DOHH2 (cell line): ENCODE results near the gene IDH3B.

Experiments used
- H3F3A ChIP-seq: fragments of 200-600 bp; sonication (generic), shearing (Covaris generic); 2 replicates; pipeline ENCODE4 v1.6.0; 2016; ENCODE audit warnings: antibody characterized with exemption, mild to moderate bottlenecking; ENCODE audit not compliant: control insufficient read depth, insufficient read depth
- H3K27ac ChIP-seq: fragments of 200-600 bp; sonication (generic); 2 replicates; pipeline ENCODE4 v1.5.1; 2014; ENCODE audit warnings: low read depth, mild to moderate bottlenecking, low read length, moderate library complexity
- H3K27me3 ChIP-seq: fragments of 200-600 bp; sonication (generic); 2 replicates; pipeline ENCODE4 v1.6.1; 2014; ENCODE audit warnings: mild to moderate bottlenecking, low read length, mixed read lengths; ENCODE audit not compliant: control insufficient read depth
- H3K36me3 ChIP-seq: fragments of 200-600 bp; sonication (generic); 2 replicates; pipeline ENCODE4 v1.6.1; 2014; ENCODE audit warnings: mild to moderate bottlenecking, low read length, moderate library complexity, mixed read lengths; ENCODE audit not compliant: control insufficient read depth
- H3K4me1 ChIP-seq: fragments of 200-600 bp; sonication (generic); 2 replicates; pipeline ENCODE4 v1.6.1; 2014; ENCODE audit warnings: mild to moderate bottlenecking, low read length, mixed read lengths; ENCODE audit not compliant: control insufficient read depth
- H3K4me2 ChIP-seq: fragments of 200-600 bp; sonication (generic); 2 replicates; pipeline ENCODE4 v1.6.0; 2014; ENCODE audit warnings: mild to moderate bottlenecking, low read length, moderate library complexity
- H3K4me3 ChIP-seq: fragments of 200-600 bp; sonication (generic); 2 replicates; pipeline ENCODE4 v1.5.1; 2014; ENCODE audit warnings: mild to moderate bottlenecking, low read length, mixed read lengths
- H3K79me2 ChIP-seq: fragments of 200-600 bp; sonication (generic); 2 replicates; pipeline ENCODE4 v1.6.1; 2014; ENCODE audit warnings: mild to moderate bottlenecking, low read length, mixed read lengths; ENCODE audit not compliant: control insufficient read depth
- H3K9me2 ChIP-seq: fragments of 200-600 bp; sonication (generic); replicated peaks from 2 replicates; pipeline ENCODE4 v1.6.1; 2014; ENCODE audit warnings: mild to moderate bottlenecking, low read length, mixed read lengths; ENCODE audit not compliant: control insufficient read depth
- H3K9me3 ChIP-seq: fragments of 200-600 bp; sonication (generic); 2 replicates; pipeline ENCODE4 v1.6.1; 2014; ENCODE audit warnings: antibody characterized with exemption, low read length, mixed read lengths; ENCODE audit not compliant: control insufficient read depth, insufficient read depth
- H4K20me1 ChIP-seq: fragments of 200-600 bp; sonication (generic); 2 replicates; pipeline ENCODE4 v1.6.0; 2014; ENCODE audit warnings: low read depth, mild to moderate bottlenecking, antibody characterized with exemption, low read length, moderate library complexity; ENCODE audit not compliant: control insufficient read depth, insufficient read depth
- EZH2phosphoT487 ChIP-seq: fragments of 200-600 bp; sonication (generic); IDR thresholded peaks from 2 replicates; pipeline ENCODE4 v1.6.1; 2017; ENCODE audit warnings: borderline replicate concordance, mild to moderate bottlenecking, antibody characterized with exemption, low read length, moderate library complexity, mixed read lengths
- TF ChIP-seq, protein P1 (sequence below): fragments of 200-600 bp; sonication (generic); IDR thresholded peaks from one replicate; pipeline ENCODE4 v1.5.1; 2014; ENCODE audit warnings: antibody characterized with exemption, mild to moderate bottlenecking, low read depth, low read length; ENCODE audit not compliant: poor library complexity, severe bottlenecking

The IDH3B gene

DNA sequence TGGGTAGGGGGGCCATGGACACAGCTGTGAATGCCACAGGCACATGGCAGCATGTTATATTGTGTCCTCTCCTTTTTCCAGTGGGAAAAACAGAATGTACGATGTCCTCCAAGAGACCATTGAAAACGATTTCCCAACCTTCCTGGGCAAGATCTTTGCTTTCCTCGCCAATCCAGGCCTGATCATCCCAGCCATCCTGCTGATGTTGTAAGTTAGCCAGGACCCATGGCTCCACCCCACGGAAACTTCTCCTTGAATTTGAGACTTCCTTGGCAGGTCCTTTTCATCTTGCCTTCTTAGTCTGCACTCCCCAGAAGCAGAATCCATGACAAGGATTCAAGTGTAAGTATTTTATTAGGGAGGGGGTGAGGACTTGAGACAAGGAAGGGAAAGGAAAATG is 39.8 kb downstream of the IDH3B start:
- TF ChIP-seq, protein P1, sequence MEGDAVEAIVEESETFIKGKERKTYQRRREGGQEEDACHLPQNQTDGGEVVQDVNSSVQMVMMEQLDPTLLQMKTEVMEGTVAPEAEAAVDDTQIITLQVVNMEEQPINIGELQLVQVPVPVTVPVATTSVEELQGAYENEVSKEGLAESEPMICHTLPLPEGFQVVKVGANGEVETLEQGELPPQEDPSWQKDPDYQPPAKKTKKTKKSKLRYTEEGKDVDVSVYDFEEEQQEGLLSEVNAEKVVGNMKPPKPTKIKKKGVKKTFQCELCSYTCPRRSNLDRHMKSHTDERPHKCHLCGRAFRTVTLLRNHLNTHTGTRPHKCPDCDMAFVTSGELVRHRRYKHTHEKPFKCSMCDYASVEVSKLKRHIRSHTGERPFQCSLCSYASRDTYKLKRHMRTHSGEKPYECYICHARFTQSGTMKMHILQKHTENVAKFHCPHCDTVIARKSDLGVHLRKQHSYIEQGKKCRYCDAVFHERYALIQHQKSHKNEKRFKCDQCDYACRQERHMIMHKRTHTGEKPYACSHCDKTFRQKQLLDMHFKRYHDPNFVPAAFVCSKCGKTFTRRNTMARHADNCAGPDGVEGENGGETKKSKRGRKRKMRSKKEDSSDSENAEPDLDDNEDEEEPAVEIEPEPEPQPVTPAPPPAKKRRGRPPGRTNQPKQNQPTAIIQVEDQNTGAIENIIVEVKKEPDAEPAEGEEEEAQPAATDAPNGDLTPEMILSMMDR: no peak
- no peak for TF ChIP-seq EZH2phosphoT487
- Histone ChIP-seq H3K79me2 (no peaks in the 10 kb centered on the region), H3K4me3 (no peak overlapping the region)

GRCh38 chr20:2619961-2620595 is 43.9 kb downstream of the IDH3B start:
- H3F3A ChIP-seq: no peaks in the 10 kb centered on the region
- H3K9me2 ChIP-seq: no peaks in the 10 kb centered on the region
- no peak overlapping the region for H3K4me3 ChIP-seq
- H3K4me2 ChIP-seq: no peak overlapping the region
- no peak for TF ChIP-seq EZH2phosphoT487
- TF ChIP-seq, protein P1: no peak
- peaks cover 30% of the 10 kb centered on the region for H3K27me3 ChIP-seq
- peaks cover 6% of the 10 kb centered on the region for H3K4me1 ChIP-seq
- no peaks in the 10 kb centered on the region for H3K79me2 ChIP-seq
- no peaks in the 10 kb centered on the region for H3K9me3 ChIP-seq
- no peaks in the 10 kb centered on the region for H3K36me3 ChIP-seq
- H4K20me1 ChIP-seq: no peaks in the 10 kb centered on the region
- H3K27ac ChIP-seq: no peak overlapping the region

More for the DNA sequence above, 39.8 kb downstream of the IDH3B start:
- no peaks in the 10 kb centered on the region for H3K36me3 ChIP-seq
- H3K4me1 ChIP-seq: no peaks in the 10 kb centered on the region
- H3K9me2 ChIP-seq: no peaks in the 10 kb centered on the region
- peaks cover 22% of the 10 kb centered on the region for H3K27me3 ChIP-seq
- peaks cover 3% of the 10 kb centered on the region; the same call in 1 of the 2 replicates for H3K9me3 ChIP-seq
- no peak overlapping the region for H3K4me2 ChIP-seq
- no peak overlapping the region for H3K27ac ChIP-seq
- H4K20me1 ChIP-seq: no peaks in the 10 kb centered on the region
- H3F3A ChIP-seq: no peaks in the 10 kb centered on the region

GRCh38 chr20:2619337-2619736 is 44.7 kb downstream of the IDH3B start:
- no peaks in the 10 kb centered on the region for H3K36me3 ChIP-seq
- no peaks in the 10 kb centered on the region for H4K20me1 ChIP-seq
- no peak overlapping the region for H3K4me3 ChIP-seq
- no peaks in the 10 kb centered on the region for H3K9me2 ChIP-seq
- peaks cover 6% of the 10 kb centered on the region for H3K4me1 ChIP-seq
- H3K27me3 ChIP-seq: peaks cover 27% of the 10 kb centered on the region
- TF ChIP-seq EZH2phosphoT487: no peak
- no peaks in the 10 kb centered on the region for H3F3A ChIP-seq
- H3K79me2 ChIP-seq: no peaks in the 10 kb centered on the region
- H3K27ac ChIP-seq: no peak overlapping the region
- H3K4me2 ChIP-seq: no peak overlapping the region
- H3K9me3 ChIP-seq: no peaks in the 10 kb centered on the region

DNA sequence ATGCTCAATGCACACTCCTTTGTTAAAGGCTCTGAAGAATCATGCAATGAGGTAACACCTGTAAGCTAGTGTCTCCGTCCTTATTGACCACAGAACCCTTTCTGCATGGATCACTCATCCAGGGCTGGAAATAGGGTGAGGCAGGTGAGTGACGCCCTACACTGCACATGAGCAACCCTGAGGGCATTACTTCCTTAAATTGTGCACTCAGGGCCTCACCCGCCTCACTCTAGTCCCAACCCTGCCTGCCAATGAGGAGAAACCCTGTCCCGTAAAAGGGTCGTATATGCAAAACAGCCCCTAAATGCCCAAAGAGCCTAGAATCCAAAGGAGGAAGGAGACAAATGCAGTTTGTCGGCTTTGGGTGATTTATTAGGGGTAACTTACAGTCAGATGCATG is 45.2 kb downstream of the IDH3B start:
- H3K9me2 ChIP-seq: no peaks in the 10 kb centered on the region
- H3K4me1 ChIP-seq: peaks cover 6% of the 10 kb centered on the region
- no peaks in the 10 kb centered on the region for H3K36me3 ChIP-seq
- H3K27me3 ChIP-seq: peaks cover 22% of the 10 kb centered on the region
- H3K79me2 ChIP-seq: no peaks in the 10 kb centered on the region
- H3F3A ChIP-seq: no peaks in the 10 kb centered on the region
- no peaks in the 10 kb centered on the region for H4K20me1 ChIP-seq
- H3K4me3 ChIP-seq: no peak overlapping the region
- TF ChIP-seq, protein P1: no peak
- no peak overlapping the region for H3K4me2 ChIP-seq
- H3K9me3 ChIP-seq: no peaks in the 10 kb centered on the region
- H3K27ac ChIP-seq: no peak overlapping the region
